Measurements from ENCODE around the gene CYP4F8.

- no peak for TF ChIP-seq FOXA1 (IDR thresholded peaks at IDR 0.05)
- no peak for TF ChIP-seq SP1 (IDR thresholded peaks at IDR 0.05)
- no peak for TF ChIP-seq HNF4A (conservative IDR thresholded peaks at IDR 0.05)
- TF ChIP-seq REST (IDR thresholded peaks at IDR 0.05), result no peak
Measured at GRCh38 chr19:15651791-15652190, 36.8 kb downstream of the CYP4F8 start.

Data from liver (tissue), 2 donors.